Astrocyte of the spinal cord (primary cell): ENCODE measurements around the gene CGB7.

Experiments
- DNase-seq: peaks from one replicate; pipeline ENCODE4 v3.0.0; 2011; ENCODE audit warnings: low read depth, low spot score
- H3K4me3 ChIP-seq: 2 replicates; pipeline ENCODE4 v1.5.1; 2011; ENCODE audit warnings: low read depth, mild to moderate bottlenecking, low read length, moderate library complexity
- CTCF ChIP-seq: IDR thresholded peaks from 2 replicates; pipeline ENCODE4 v1.5.1; 2012; ENCODE audit warnings: low read depth, mild to moderate bottlenecking, low read length, inconsistent platforms
- in situ Hi-C: cut with HindIII; loops from 2 replicates; pipeline ENCODE4 v1.10.0; 2017; ENCODE audit warnings: low sequenced_read_pairs

The CGB7 gene

GRCh38 chr19:49098795-49099194 is 41.2 kb upstream of the CGB7 start:
- no peak for DNase-seq
- no peak overlapping the region for H3K4me3 ChIP-seq
- in situ Hi-C loops, result no loop called here
- TF ChIP-seq CTCF, result no peak

GRCh38 chr19:49097453-49098288 is 40.1 kb upstream of the CGB7 start:
- TF ChIP-seq CTCF, result peak; percentile 100
- H3K4me3 ChIP-seq, result no peak overlapping the region
- in situ Hi-C loops, result no loop called here
- DNase-seq, result peak; percentile 70

- H3K4me3 ChIP-seq, result no peak overlapping the region
- no peak for DNase-seq
- in situ Hi-C loops, result no loop called here
- TF ChIP-seq CTCF, result no peak
These were observed 37.2 kb upstream of the CGB7 start for GRCh38 chr19:49094505-49095482.

- TF ChIP-seq CTCF, result no peak
- no peak overlapping the region for H3K4me3 ChIP-seq
- DNase-seq, result no peak
- in situ Hi-C loops, result no loop called here
These were observed 35.1 kb upstream of the CGB7 start for GRCh38 chr19:49092686-49093085.

- DNase-seq, result no peak
- no peak overlapping the region for H3K4me3 ChIP-seq
- in situ Hi-C loops, result no loop called here
- TF ChIP-seq CTCF, result no peak
These were observed 34.0 kb upstream of the CGB7 start for GRCh38 chr19:49091391-49092038.

GRCh38 chr19:49086296-49086695 is 28.7 kb upstream of the CGB7 start:
- H3K4me3 ChIP-seq, result peak overlapping the region; percentile 89
- in situ Hi-C loops, result no loop called here
- no peak for TF ChIP-seq CTCF

More at GRCh38 chr19:49086296-49086695, 28.7 kb upstream of the CGB7 start:
- no peak for DNase-seq
